Prostate gland (tissue), 2 donors: ENCODE data around the gene XRCC4.

ENCODE experiments used
- POLR2A ChIP-seq: fragments of 450-650 bp; IDR thresholded peaks from one replicate; pipeline ENCODE4 v1.6.1; 2016; ENCODE audit warnings: antibody characterized with exemption, mild to moderate bottlenecking
- POLR2AphosphoS5 ChIP-seq: sonication (generic); formaldehyde crosslinking; IDR thresholded peaks from one replicate; pipeline ENCODE4 v1.6.1; 2017; ENCODE audit warnings: antibody characterized with exemption
- TF ChIP-seq, protein P1 (sequence below), 4 experiments: fragments of 200-600 bp in 2 of 4; fragments of 450-650 bp in 2 of 4; sonication (generic) in 2 of 4; IDR thresholded peaks; 1 replicate in 3 of 4; 2 replicates in 1 of 4; pipeline ENCODE4 v1.5.1; 2016 to 2019; ENCODE audit warnings: antibody characterized with exemption in 4 of 4, mild to moderate bottlenecking in 2 of 4, moderate library complexity in 2 of 4

DNA sequence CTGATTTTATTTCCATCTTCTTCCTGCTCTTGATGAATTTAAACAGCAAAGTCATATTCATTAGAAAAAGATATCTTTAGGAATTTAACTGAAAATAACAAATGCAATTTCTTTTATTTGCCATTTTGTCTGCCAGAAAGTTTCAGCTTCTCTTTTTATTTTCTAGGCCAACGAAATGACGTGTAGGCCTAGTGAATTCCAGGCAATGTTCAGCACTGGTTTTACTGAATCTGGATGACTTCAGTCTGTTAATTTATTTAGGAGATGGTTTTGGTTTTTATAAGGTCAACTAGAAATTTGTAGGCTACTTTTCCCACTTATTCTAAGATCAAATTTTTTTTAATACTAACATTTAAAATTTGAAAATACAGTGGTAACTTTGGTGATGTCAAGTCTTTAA lies 265.1 kb downstream of the XRCC4 start:
- TF ChIP-seq, protein P1, sequence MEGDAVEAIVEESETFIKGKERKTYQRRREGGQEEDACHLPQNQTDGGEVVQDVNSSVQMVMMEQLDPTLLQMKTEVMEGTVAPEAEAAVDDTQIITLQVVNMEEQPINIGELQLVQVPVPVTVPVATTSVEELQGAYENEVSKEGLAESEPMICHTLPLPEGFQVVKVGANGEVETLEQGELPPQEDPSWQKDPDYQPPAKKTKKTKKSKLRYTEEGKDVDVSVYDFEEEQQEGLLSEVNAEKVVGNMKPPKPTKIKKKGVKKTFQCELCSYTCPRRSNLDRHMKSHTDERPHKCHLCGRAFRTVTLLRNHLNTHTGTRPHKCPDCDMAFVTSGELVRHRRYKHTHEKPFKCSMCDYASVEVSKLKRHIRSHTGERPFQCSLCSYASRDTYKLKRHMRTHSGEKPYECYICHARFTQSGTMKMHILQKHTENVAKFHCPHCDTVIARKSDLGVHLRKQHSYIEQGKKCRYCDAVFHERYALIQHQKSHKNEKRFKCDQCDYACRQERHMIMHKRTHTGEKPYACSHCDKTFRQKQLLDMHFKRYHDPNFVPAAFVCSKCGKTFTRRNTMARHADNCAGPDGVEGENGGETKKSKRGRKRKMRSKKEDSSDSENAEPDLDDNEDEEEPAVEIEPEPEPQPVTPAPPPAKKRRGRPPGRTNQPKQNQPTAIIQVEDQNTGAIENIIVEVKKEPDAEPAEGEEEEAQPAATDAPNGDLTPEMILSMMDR (IDR thresholded peaks at IDR 0.05) = no peak
- TF ChIP-seq POLR2A = no peak
- no peak for TF ChIP-seq POLR2AphosphoS5
